CD4-positive, alpha-beta T cell treated with Interleukin-21 for 1 hour (primary cell): ENCODE measurements around the gene BICD1.
"Not testable (repeated sequence)": the region's sequence is repeated elsewhere in the genome, so short reads cannot be mapped to it uniquely, and the experiment has no call there.

ENCODE experiments used
- DNase-seq: peaks from one replicate; pipeline ENCODE4 v3.0.0-alpha.2; 2020

Gene BICD1

GRCh38 chr12:32106517-32107358, at the start of gene BICD1:
BICD1 (plus strand) TSS chr12:32106847; CDS start chr12:32107332, 485 bp downstream.
- peak; percentile 79 for DNase-seq

GRCh38 chr12:32061033-32061432, 45.6 kb upstream of the BICD1 start:
- DNase-seq: no peak

DNA sequence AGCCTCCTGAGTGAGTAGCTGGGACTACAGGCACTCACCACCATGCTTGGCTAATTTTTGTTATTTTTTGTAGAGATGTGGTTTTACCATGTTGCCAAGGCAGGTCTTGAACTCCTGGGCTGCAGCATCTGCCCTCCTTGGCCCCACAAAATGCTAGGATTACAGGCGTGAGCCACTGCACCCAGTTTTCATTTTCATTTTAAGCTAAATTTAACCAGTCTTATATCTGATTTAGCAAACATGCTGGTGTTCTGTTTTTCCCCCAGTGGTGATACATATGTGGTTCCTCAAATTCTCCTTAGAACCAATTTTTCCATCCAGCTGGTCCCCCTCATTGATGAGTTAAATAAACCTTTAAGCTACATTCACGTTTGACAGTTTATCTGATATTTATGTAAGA, 43.8 kb upstream of the BICD1 start:
- no peak for DNase-seq

- no peak for DNase-seq
Measured at GRCh38 chr12:32063796-32064195, 42.9 kb upstream of the BICD1 start.

DNA sequence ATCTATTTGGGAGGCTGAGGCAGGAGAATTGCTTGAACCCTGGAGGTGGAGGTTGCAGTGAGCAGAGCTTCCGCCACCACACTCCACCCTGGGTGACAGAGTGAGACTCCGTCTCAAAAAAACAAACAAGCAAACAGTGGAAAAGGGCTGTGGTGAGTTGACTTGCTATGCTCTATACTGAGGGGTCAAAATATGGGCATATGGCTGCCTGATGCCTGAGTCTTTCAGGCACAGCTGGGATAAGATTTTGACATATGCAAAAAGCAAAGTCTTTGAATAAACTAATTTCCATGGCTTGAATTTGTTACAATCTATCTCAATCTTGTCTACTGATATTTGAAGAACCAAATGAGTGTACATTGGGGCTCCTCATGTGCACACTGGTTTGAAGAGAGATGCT, 40.4 kb upstream of the BICD1 start:
- no peak for DNase-seq

- DNase-seq: no peak
Measured at GRCh38 chr12:32069071-32069470, 37.6 kb upstream of the BICD1 start.

- DNase-seq: no peak
Measured at GRCh38 chr12:32069731-32070130, 36.9 kb upstream of the BICD1 start.

- DNase-seq: no peak
Measured at GRCh38 chr12:32070370-32070769, 36.3 kb upstream of the BICD1 start.

- no peak for DNase-seq
Measured at GRCh38 chr12:32072102-32072501, 34.5 kb upstream of the BICD1 start.

DNA sequence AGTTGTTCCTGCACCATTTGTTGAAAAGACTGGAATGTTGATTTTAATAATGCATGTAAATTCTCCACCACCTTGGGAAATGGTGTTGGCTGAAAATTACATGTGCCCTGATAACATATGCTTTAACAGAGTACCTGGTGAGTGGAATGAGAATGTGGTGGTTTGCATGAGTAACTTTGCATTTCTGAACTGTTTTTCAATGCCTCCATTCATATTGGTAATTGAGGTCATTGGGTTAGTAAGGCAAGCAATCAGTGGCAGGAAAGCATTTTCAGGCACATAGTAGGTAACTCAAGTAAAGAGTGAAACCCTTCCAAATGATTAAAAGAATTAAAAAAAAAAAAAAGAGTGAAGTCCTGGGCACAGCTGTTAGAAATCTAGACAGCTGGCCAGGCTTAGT, 32.2 kb upstream of the BICD1 start:
- no peak for DNase-seq

GRCh38 chr12:32076941-32077340, 29.7 kb upstream of the BICD1 start:
- DNase-seq: no peak

GRCh38 chr12:32080435-32080834, 26.2 kb upstream of the BICD1 start:
- DNase-seq: no peak

DNA sequence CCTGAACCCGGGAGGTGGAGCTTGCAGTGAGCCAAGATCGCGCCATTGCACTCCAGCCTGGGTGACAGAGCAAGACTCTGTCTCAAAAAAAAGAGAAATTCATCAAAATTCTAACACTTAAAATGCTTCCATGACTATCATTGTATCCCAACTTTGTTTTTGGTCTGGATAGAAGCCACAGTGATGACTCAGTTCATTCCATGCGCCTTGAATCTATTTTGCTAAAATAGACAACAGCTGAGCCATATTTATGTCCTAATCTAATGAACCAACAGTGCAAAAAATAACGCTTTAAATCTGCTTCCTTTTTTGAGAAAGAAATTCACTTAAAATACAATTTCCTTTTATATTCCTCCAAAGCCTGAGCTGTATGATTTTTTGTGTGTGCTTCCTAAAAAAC, 23.2 kb upstream of the BICD1 start:
- no peak for DNase-seq

- DNase-seq: no peak
Measured at GRCh38 chr12:32084017-32084688, 22.5 kb upstream of the BICD1 start.

DNA sequence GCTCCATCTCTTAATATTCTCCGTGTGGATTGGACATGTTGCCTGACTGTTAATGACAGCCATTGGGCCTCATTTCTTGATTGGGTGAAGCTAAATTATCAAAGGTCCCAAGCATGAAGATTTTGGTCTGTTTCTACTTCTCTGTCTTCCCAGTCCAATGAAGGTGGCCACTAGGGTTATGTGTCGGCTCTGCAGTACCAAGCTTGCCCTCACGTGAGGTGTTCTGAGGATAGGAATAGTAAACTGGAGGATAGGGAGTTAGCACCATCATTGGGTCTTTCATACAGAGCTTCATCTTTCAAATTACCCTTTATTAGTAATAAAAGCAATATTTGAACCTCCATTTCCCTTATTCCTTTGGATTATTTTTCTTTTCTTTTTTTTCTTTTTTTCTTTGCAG, 21.9 kb upstream of the BICD1 start:
- no peak for DNase-seq

GRCh38 chr12:32087306-32087705, 19.3 kb upstream of the BICD1 start:
- DNase-seq: no peak

DNA sequence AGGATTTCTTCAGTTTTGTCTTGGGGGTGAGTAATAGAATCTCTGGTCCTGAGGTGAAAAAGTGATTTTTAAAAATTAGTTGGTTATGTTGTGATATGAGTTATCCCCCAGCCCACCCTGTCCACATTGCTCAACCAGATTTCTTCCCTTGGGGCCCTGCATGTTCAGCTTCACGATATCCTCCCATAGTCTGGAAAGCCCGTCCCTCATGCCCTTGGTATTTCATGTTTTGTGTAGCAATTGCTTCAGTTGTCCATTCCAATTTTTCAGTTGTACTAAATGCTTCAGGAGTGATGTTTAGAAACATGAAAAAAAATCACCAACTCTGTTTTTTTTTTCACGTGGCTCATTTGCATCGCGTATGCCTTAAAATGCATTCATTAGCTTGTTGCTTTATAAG, 17.5 kb upstream of the BICD1 start:
- DNase-seq: no peak

GRCh38 chr12:32089586-32089985, 17.1 kb upstream of the BICD1 start:
- no peak for DNase-seq

DNA sequence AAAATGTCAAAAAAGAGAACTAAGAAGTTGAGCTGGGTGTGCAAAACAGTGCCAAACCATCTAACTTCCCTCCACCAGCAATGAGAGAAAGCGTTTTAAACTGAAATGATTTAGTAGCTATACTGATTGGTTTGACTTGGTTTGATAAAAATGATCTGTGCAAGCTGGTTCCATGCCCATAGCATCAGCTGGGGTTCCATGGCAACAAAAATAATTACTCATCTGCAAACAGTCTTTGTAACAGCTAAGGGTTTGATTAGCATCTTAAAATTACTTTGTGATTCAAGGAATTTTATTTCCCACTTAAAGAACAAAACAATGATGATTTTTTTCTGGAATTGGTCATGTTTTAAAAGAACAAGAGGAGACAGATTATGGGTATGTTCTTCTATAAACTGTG, 15.0 kb upstream of the BICD1 start:
- DNase-seq: no peak

DNA sequence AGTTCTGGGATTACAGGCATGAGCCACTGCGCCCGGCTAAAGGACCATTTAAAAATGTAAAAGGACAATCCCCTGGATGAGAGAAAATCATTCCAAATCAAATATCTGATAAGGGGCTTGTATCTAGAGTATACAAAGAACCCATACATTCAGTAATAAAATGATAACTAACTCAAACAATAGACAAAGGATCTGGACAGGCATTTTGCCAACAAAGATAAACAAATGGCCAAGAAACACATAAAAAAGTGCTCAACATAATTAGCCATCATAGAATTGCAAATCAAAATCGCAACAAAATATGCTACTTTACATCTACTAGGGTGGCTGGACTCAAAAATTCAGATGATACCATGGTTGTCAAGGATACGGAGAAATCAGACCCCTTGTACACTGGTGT, 8.5 kb upstream of the BICD1 start:
- no peak for DNase-seq

- DNase-seq: not testable (repeated sequence)
Measured at GRCh38 chr12:32099275-32099674, 7.4 kb upstream of the BICD1 start.

DNA sequence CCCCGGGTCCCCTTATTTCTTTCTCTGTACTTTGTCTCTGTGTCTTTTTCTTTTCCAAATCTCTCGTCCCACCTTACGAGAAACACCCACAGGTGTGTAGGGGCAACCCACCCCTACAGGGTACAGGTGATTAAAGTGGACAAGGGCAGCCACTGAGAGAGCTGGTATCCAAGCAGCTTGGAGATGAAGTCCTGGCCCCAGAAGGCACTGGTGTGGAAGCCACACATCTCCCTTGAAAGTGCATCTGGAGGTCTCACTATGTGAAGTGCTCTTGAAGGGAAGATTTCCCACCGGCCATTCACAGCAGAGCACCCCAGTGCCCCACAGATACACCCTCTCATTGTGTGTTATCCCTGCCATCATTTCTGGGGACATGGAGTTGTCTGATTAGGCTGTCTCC, 6.3 kb upstream of the BICD1 start:
- DNase-seq: no peak

DNA sequence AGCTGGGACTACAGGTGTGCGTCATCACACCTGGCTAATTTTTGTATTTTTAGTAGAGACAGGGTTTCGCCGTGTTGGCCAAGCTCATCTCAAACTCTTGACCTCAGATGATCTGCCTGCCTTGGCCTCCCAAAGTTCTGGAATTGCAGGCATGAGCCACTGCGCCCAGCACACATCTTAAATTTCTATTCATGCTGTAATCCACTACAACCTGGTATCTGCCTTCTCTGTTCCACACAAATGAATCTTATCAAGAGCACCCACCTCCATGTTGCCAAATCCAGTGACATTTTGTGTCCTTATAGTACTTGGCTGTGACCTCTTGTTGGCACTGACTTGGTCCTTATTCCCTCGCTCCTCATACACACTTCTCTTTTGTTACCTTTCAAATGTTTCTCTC, 5.8 kb upstream of the BICD1 start:
- DNase-seq: no peak

DNA sequence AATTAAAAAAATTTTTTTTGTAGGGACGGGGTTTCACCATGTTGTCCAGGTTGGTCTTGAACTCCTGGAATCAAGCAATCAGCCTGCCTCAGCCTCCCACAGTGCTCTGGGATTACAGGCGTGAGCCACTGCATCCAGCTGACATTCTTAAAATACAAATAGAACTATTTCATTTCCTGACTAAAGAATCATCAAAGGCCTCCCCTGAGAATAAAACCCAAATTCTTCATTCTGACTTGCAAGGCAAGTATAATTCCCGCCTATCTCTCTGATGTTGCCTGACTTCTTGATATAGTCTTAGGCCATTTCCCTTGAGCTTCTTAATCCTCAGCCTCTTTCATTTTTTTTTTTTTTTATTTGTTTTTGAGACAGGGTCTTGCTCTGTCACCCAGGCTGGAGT, 4.4 kb upstream of the BICD1 start:
- DNase-seq: no peak
